WI38 (cell line): ENCODE results near the gene SSH2.

Source experiments
- H3K4me3 ChIP-seq: 2 replicates; pipeline ENCODE4 v1.5.1; 2011; ENCODE audit warnings: low read depth, mild to moderate bottlenecking, control low read depth, low read length
- TF ChIP-seq, protein P1 (sequence below): IDR thresholded peaks from 2 replicates; pipeline ENCODE4 v1.5.1; 2012; ENCODE audit warnings: low read depth, mild to moderate bottlenecking, control low read depth, low read length

SSH2 gene

DNA sequence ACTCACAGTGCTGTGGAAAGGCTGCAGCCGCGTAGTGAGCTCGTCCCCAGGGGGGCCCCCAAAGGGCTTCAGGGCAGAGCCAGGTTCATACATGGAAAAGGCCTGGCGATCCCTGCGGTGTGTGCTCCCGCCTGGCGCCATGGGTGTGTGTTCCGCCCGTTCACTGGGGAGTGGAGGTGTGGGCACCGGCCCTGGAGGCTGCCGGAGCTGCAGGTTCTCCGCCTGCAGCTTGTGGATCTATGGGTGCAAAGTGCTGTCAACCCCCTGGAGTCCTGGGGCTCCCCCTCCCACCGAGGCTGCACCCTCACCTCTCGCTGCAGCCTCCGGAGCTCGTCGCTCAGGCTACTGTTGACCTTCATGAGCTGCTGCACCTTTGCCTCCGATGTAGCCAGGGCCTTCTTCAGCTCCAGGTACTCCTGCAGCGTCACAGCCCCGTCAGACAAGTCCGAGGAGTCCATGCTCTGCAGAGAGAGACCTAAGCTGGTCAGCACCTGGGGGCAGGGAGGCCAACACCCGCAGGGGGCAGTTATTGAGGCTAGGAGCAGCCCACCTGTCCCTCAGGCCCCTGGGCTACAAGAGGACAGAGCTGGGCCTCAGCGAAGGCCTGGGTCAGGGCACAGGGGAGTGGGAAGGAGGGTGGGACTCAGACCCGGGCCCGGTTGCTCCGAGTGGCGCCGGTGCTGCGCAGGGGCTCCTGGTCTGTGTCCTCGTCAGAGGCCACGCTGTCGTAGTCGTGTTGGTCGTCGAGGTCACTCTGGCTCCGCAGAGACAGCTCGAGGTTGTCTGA is 353.6 kb downstream of the SSH2 start:
- no peak overlapping the region for H3K4me3 ChIP-seq
- TF ChIP-seq, protein P1, sequence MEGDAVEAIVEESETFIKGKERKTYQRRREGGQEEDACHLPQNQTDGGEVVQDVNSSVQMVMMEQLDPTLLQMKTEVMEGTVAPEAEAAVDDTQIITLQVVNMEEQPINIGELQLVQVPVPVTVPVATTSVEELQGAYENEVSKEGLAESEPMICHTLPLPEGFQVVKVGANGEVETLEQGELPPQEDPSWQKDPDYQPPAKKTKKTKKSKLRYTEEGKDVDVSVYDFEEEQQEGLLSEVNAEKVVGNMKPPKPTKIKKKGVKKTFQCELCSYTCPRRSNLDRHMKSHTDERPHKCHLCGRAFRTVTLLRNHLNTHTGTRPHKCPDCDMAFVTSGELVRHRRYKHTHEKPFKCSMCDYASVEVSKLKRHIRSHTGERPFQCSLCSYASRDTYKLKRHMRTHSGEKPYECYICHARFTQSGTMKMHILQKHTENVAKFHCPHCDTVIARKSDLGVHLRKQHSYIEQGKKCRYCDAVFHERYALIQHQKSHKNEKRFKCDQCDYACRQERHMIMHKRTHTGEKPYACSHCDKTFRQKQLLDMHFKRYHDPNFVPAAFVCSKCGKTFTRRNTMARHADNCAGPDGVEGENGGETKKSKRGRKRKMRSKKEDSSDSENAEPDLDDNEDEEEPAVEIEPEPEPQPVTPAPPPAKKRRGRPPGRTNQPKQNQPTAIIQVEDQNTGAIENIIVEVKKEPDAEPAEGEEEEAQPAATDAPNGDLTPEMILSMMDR, result no peak
